ENCODE data around the gene MMAB.

DNA sequence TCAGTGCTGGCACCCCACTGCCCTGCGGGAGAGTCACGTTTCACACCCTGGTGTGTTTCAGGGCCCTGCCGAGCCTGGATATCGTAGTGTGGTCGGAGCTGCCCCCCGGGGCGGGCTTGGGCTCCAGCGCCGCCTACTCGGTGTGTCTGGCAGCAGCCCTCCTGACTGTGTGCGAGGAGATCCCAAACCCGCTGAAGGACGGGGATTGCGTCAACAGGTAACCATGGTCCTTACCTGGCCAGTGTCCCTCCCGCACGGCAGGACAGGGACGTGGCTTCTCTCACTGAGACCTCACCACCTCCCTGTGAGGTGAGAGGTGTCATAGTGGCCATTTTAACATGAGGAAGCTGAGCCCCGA, 8.0 kb upstream of the MMAB start:
- TF ChIP-seq, protein P1, sequence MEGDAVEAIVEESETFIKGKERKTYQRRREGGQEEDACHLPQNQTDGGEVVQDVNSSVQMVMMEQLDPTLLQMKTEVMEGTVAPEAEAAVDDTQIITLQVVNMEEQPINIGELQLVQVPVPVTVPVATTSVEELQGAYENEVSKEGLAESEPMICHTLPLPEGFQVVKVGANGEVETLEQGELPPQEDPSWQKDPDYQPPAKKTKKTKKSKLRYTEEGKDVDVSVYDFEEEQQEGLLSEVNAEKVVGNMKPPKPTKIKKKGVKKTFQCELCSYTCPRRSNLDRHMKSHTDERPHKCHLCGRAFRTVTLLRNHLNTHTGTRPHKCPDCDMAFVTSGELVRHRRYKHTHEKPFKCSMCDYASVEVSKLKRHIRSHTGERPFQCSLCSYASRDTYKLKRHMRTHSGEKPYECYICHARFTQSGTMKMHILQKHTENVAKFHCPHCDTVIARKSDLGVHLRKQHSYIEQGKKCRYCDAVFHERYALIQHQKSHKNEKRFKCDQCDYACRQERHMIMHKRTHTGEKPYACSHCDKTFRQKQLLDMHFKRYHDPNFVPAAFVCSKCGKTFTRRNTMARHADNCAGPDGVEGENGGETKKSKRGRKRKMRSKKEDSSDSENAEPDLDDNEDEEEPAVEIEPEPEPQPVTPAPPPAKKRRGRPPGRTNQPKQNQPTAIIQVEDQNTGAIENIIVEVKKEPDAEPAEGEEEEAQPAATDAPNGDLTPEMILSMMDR (IDR thresholded peaks at IDR 0.05): no peak
- TF ChIP-seq POLR2A (IDR thresholded peaks at IDR 0.05): no peak

Measured in transverse colon (tissue), 3 donors.